ENCODE data around the gene GABRR1. TPM values are rescaled to one million over a fixed set of nuclear protein-coding genes. Genes with fewer than 3 reads are reported as not detected.

Gene GABRR1
- total RNA-seq, 1 donor from 2014 or later, result not detected

DNA sequence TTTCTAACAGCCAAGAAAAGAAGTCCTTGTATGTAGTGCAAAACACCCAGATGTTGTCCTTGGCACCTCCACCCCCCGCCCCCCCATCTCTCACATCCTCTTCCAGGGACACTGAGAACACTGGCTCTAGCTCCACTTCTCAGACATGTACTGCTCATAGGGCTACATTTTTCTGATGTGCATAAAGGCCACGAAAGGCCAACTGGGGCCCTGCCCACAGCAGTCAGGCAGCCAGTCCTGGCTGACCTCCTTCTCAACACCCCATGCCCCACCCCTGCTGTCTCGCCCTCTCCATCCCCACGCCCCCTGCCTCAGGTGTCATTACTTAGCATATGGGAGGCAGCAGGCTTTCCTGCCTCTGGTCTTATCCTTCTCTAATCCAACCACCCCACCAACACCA is 11.3 kb downstream of the GABRR1 start:
- Mint-ChIP-seq H3K27me3 (ENCODE audit: insufficient read depth) (no peaks in the 10 kb centered on the region), H3K36me3 (ENCODE audit: low read depth) (no peaks in the 10 kb centered on the region), H3K4me1 (ENCODE audit: low read depth) (no peaks in the 10 kb centered on the region), H3K4me3 (no peak overlapping the region), H3K27ac (no peak overlapping the region), H3K9me3 (no peaks in the 10 kb centered on the region)
- intact Hi-C loops (cut with micrococcal nuclease), result no loop called here
- DNase-seq (ENCODE audit: low spot score), result no peak

DNA sequence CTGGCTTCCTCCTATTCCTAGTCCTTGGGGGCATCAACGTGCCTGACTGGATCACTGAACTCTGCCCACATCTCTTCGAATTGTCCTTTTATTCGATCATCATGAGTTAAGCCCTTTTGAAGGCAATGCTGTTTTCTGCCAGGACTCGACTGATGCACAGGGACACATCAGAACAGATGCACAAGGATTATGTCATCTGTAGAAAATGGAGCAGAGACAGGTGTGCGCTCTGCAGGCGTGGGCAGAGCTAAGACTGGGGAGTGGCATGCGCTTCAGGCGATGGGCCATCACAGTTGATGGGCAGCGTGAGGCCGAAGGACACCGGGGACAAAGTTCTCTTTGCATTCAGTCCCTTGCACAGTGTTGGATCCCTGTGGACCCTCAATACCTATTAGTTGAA is 13.1 kb downstream of the GABRR1 start:
- Mint-ChIP-seq H3K36me3 (ENCODE audit: low read depth) (no peaks in the 10 kb centered on the region), H3K4me1 (ENCODE audit: low read depth) (no peaks in the 10 kb centered on the region), H3K9me3 (no peaks in the 10 kb centered on the region), H3K27me3 (ENCODE audit: insufficient read depth) (no peaks in the 10 kb centered on the region), H3K27ac (no peak overlapping the region), H3K4me3 (no peak overlapping the region)
- intact Hi-C loops (cut with micrococcal nuclease), result no loop called here
- DNase-seq (ENCODE audit: low spot score), result no peak

DNA sequence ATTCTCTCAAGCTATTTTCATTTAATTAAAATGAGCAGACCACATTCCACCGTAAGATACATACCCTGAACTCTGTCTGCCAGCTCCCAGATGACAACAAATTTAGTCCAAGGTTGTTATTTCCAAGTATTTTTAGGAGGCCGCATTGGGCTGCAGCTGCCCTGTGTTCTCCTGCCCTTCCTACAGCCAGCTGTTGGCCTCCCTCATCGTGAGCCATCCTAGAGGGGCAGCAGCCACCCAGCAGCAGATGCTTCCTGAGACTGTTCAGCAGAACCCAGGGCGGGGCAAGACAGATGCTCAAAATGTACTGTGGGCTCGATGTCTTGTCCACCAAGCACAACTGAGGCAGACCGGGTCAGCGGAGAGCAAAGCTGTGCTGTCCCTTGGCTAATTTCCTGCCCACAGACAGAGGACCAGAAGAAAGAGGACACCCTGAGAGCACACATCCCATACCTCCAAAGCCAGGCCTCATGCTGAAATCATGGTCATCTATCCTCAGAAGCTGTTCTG is 16.4 kb downstream of the GABRR1 start:
- H3K27ac Mint-ChIP-seq, result no peak overlapping the region
- peaks cover 1% of the 10 kb centered on the region for H3K27me3 Mint-ChIP-seq (ENCODE audit: insufficient read depth)
- no peaks in the 10 kb centered on the region for H3K4me1 Mint-ChIP-seq (ENCODE audit: low read depth)
- H3K36me3 Mint-ChIP-seq (ENCODE audit: low read depth), result no peaks in the 10 kb centered on the region
- H3K9me3 Mint-ChIP-seq, result no peaks in the 10 kb centered on the region
- no peak for DNase-seq (ENCODE audit: low spot score)
- H3K4me3 Mint-ChIP-seq, result no peak overlapping the region
- intact Hi-C loops (cut with micrococcal nuclease), result no loop called here

DNA sequence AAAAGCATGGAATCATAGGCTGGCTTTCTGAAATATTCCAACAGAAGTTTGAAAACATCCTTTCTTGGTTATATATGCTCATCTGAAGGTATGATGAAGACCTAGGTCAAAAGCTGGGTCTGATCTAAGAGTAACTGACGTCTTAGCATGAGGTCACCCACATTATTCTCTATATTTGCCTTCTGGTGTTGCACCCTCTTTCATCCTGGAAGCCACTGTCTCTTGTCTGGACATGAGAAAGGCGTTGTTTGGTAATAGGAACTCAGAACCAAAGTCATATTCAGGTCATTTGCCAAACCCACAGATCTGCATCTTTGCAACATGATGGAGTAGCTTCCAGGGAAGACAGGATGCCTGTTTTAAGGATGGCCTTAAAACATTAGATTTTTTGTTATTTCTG is 17.6 kb downstream of the GABRR1 start:
- Mint-ChIP-seq H3K36me3 (ENCODE audit: low read depth) (no peaks in the 10 kb centered on the region), H3K27me3 (ENCODE audit: insufficient read depth) (peaks cover 1% of the 10 kb centered on the region), H3K4me3 (no peak overlapping the region), H3K4me1 (ENCODE audit: low read depth) (no peaks in the 10 kb centered on the region), H3K27ac (no peak overlapping the region), H3K9me3 (peaks cover 5% of the 10 kb centered on the region)
- intact Hi-C loops (cut with micrococcal nuclease), result no loop called here
- DNase-seq (ENCODE audit: low spot score), result no peak

DNA sequence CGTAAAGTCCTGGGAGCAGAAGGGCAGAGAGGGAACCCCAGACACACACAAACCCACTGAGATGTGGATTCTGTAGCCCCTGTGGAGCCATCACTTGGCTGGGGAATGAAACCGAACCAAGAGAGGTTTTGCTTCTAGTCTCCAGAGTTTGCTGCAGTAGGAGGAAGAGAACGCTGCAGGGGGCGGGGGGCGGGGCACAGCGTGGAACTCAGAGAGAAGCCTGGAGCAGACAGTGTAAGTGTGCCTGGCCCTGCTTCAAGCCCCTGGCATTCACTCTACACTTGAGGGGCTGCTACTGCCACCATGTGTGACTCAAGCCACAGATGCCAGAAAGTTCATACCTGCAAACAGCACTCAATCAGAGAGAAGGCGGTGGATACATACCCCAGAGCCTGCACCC is 18.9 kb downstream of the GABRR1 start:
- Mint-ChIP-seq H3K4me1 (ENCODE audit: low read depth) (no peaks in the 10 kb centered on the region), H3K4me3 (no peak overlapping the region), H3K27me3 (ENCODE audit: insufficient read depth) (peaks cover 1% of the 10 kb centered on the region), H3K27ac (no peak overlapping the region), H3K9me3 (peaks cover 14% of the 10 kb centered on the region), H3K36me3 (ENCODE audit: low read depth) (no peaks in the 10 kb centered on the region)
- DNase-seq (ENCODE audit: low spot score), result no peak
- intact Hi-C loops (cut with micrococcal nuclease), result no loop called here

DNA sequence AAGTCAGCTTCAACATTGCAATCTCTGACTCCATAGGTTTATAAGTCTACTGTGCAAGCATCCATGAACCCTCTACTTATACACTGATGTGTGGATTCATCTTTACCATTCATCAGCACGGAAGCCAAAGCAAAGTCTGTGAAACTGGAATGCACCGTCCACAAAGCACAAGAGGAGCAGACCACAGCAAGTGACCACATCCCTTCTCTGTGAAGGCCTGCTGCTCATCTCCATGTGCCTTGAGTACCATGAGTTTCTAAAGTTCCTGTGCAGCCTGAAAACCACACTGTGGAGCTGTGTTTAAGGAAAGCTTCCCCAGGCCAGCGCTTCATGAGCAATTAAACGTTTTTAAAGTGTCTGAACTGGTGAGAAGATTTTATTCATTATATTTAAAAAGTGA is 20.0 kb downstream of the GABRR1 start:
- intact Hi-C loops (cut with micrococcal nuclease), result no loop called here
- peaks cover 14% of the 10 kb centered on the region for H3K9me3 Mint-ChIP-seq
- no peak overlapping the region for H3K27ac Mint-ChIP-seq
- no peak for DNase-seq (ENCODE audit: low spot score)
- peaks cover 1% of the 10 kb centered on the region for H3K27me3 Mint-ChIP-seq (ENCODE audit: insufficient read depth)
- H3K36me3 Mint-ChIP-seq (ENCODE audit: low read depth), result no peaks in the 10 kb centered on the region
- H3K4me3 Mint-ChIP-seq, result no peak overlapping the region
- H3K4me1 Mint-ChIP-seq (ENCODE audit: low read depth), result no peaks in the 10 kb centered on the region

DNA sequence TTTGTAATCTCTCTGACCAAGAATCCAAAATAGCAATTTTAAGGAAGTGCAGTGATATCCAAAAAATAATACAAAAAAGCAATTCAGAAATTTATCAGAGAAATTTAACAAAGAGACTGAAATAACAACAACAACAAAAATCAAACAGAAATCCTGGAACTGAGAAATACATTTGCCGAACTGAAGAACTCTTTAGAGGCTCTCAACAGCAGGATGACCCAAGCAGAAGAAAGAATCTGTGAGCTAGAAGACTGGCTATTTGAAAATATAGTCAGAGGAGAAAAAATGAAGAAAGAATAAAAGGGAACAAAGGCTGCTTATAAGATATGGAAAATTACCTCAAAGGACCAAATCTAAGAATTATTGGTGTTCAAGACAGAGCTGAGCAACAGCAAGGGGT is 22.6 kb downstream of the GABRR1 start:
- no peak overlapping the region for H3K4me3 Mint-ChIP-seq
- intact Hi-C loops (cut with micrococcal nuclease), result no loop called here
- DNase-seq (ENCODE audit: low spot score), result no peak

DNA sequence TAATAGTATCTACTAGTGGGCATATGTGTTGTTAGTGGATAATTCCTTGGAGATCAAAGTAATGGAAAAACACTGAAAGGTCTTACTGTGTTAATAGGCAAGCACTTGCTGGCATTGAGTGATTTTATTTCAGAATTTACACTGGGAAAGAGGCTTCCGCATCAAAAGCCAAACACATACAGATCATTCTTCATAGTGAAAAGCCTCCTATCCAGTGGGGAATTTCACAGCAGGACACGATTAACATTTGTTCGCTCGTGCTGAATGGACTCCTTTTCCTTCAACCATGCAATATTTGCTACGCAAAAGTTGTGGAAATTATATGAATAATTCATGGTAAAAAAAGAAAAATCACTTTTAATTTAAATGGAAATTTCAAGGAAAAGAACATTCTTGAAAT is 26.4 kb downstream of the GABRR1 start:
- intact Hi-C loops (cut with micrococcal nuclease), result no loop called here
- H3K9me3 Mint-ChIP-seq, result peaks cover 14% of the 10 kb centered on the region
- DNase-seq (ENCODE audit: low spot score), result no peak
- H3K36me3 Mint-ChIP-seq (ENCODE audit: low read depth), result no peaks in the 10 kb centered on the region
- peaks cover 1% of the 10 kb centered on the region for H3K27me3 Mint-ChIP-seq (ENCODE audit: insufficient read depth)
- no peak overlapping the region for H3K4me3 Mint-ChIP-seq
- H3K27ac Mint-ChIP-seq, result no peak overlapping the region
- H3K4me1 Mint-ChIP-seq (ENCODE audit: low read depth), result no peaks in the 10 kb centered on the region

More for the DNA sequence above, 22.6 kb downstream of the GABRR1 start:
- Mint-ChIP-seq H3K9me3 (peaks cover 14% of the 10 kb centered on the region), H3K27ac (no peak overlapping the region), H3K27me3 (ENCODE audit: insufficient read depth) (peaks cover 1% of the 10 kb centered on the region), H3K4me1 (ENCODE audit: low read depth) (no peaks in the 10 kb centered on the region), H3K36me3 (ENCODE audit: low read depth) (no peaks in the 10 kb centered on the region)

DNA sequence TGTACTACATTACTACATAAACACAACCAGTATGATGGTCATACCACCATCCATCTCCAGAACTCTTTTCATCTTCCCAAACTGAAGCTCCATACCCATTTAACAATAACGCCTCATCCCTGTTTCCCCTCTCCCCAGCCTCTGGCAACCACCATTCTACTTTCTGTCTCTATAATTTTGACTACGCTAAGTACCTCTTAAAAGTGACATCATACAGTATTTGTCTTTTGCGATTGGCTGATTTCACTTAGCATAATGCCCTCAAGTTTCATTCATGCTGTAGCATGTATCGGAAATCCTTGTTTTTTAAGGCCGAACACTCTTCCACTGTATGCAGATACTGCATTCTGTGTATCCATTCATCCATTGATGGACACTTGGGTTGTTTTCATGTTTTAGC is 29.7 kb downstream of the GABRR1 start:
- Mint-ChIP-seq H3K9me3 (no peaks in the 10 kb centered on the region), H3K27me3 (ENCODE audit: insufficient read depth) (peaks cover 6% of the 10 kb centered on the region)

DNA sequence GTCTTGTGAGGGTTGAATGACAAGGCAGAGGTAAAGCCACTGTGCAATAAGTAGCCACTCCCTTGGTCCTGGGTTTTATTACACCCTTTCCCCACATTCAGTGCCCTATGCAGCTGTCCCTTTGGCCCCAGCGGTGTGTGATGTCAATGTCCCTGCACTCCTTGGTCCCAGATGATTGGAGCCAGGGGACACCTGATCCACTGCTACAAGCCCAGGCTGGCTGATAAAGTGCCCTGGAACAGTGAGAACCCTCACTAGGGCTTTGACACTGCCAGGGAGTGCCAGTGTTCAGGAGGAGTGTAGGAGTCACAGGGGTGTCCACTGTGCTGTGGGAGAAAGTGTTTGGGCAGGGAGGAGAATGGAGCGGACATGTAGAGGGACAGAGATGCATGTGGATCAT is 30.4 kb downstream of the GABRR1 start:
- Mint-ChIP-seq H3K36me3 (ENCODE audit: low read depth) (no peaks in the 10 kb centered on the region), H3K4me3 (no peak overlapping the region), H3K27me3 (ENCODE audit: insufficient read depth) (peaks cover 7% of the 10 kb centered on the region), H3K4me1 (ENCODE audit: low read depth) (no peaks in the 10 kb centered on the region), H3K9me3 (no peaks in the 10 kb centered on the region), H3K27ac (peak overlapping the region; percentile 58)
- DNase-seq (ENCODE audit: low spot score), result no peak
- intact Hi-C loops (cut with micrococcal nuclease), result no loop called here

More for the DNA sequence above, 29.7 kb downstream of the GABRR1 start:
- Mint-ChIP-seq H3K27ac (no peak overlapping the region), H3K4me3 (no peak overlapping the region), H3K4me1 (ENCODE audit: low read depth) (no peaks in the 10 kb centered on the region), H3K36me3 (ENCODE audit: low read depth) (no peaks in the 10 kb centered on the region)
- no peak for DNase-seq (ENCODE audit: low spot score)
- intact Hi-C loops (cut with micrococcal nuclease), result no loop called here

DNA sequence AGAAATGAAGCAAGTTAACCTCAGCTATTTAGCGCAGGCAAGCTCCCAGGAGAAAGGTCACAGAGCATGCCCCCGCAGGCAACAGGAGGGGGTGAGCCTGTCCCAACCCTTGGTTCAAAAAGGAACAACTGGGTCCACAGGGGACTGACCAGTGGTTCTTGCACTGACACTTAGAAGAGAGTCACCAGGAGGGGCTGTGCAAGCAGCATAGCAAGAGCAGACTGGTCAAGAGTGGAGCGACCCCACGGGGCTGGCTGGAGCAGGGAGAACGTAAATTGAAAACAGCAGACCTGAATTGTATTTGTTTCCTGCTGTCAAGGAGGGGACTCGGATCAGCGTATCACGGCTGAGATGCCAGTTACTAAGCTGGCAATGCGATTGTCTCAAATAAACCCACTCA is 32.8 kb downstream of the GABRR1 start:
- H3K27me3 Mint-ChIP-seq (ENCODE audit: insufficient read depth), result peaks cover 8% of the 10 kb centered on the region
- intact Hi-C loops (cut with micrococcal nuclease), result no loop called here

DNA sequence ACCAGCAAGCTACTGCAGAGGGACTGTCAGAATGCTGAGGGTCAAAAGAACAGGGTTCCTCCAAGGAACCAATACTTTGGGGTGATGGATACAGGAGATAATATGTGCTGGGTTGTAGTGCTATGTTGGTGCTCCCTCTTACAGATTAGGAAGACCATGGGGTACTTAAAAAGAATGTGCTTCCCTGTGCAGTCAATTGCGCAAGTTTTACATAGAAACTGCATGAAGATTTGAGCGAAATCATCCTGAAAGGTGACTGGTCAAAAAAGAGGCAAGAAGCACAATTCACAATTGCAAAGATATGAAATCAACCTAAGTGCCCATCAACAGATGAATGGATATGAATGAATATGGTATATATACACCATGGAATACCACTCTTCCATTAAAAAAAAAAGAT is 33.9 kb downstream of the GABRR1 start:
- DNase-seq (ENCODE audit: low spot score), result no peak
- Mint-ChIP-seq H3K36me3 (ENCODE audit: low read depth) (no peaks in the 10 kb centered on the region), H3K4me3 (no peak overlapping the region), H3K4me1 (ENCODE audit: low read depth) (no peaks in the 10 kb centered on the region), H3K9me3 (no peaks in the 10 kb centered on the region), H3K27ac (no peak overlapping the region), H3K27me3 (ENCODE audit: insufficient read depth) (peaks cover 8% of the 10 kb centered on the region)
- intact Hi-C loops (cut with micrococcal nuclease), result no loop called here

More for the DNA sequence above, 32.8 kb downstream of the GABRR1 start:
- no peak for DNase-seq (ENCODE audit: low spot score)
- no peaks in the 10 kb centered on the region for H3K4me1 Mint-ChIP-seq (ENCODE audit: low read depth)
- H3K4me3 Mint-ChIP-seq, result no peak overlapping the region
- no peaks in the 10 kb centered on the region for H3K9me3 Mint-ChIP-seq
- no peak overlapping the region for H3K27ac Mint-ChIP-seq
- no peaks in the 10 kb centered on the region for H3K36me3 Mint-ChIP-seq (ENCODE audit: low read depth)

DNA sequence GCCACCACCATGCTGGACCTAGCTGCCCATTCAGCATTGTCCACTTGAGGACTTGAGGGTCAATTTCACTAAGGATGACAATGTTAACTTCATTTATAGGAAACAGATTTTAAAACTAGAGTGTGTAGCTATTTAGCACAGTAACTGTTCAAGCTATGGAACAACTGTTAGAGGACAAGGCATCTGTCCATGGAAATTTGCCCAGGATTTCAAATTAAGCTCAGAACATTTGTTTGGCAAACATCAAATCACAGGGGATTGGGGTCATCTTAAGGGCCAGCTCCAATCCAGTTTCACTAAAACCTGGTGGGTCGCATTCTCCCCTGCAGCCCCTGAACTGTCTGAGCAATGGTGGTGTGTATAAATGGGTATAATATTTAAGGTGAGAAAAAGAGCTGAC is 36.2 kb downstream of the GABRR1 start:
- peaks cover 7% of the 10 kb centered on the region for H3K27me3 Mint-ChIP-seq (ENCODE audit: insufficient read depth)
- no peak overlapping the region for H3K4me3 Mint-ChIP-seq
- intact Hi-C loops (cut with micrococcal nuclease), result no loop called here
- H3K9me3 Mint-ChIP-seq, result no peaks in the 10 kb centered on the region
- no peaks in the 10 kb centered on the region for H3K4me1 Mint-ChIP-seq (ENCODE audit: low read depth)
- no peaks in the 10 kb centered on the region for H3K36me3 Mint-ChIP-seq (ENCODE audit: low read depth)
- no peak overlapping the region for H3K27ac Mint-ChIP-seq
- DNase-seq (ENCODE audit: low spot score), result no peak

DNA sequence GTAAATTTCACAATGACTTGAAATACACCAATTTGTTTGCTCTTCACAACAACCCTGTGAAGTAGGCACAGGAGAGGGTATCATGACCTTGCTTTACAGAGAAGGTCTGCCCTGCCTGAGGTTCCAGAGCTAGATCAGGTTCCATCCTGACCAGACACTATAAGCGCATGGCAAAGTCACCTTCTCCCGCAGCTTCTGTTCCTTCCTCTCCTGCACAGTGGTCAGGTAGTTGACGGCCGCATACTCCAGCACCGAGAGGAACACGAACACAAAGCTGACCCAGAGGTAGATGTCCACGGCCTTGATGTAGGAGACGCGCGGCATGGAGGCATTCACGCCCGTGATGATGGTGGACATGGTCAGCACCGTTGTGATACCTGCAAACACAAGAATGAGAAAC is 37.0 kb downstream of the GABRR1 start:
- no peak overlapping the region for H3K27ac Mint-ChIP-seq
- no peaks in the 10 kb centered on the region for H3K4me1 Mint-ChIP-seq (ENCODE audit: low read depth)
- no peaks in the 10 kb centered on the region for H3K9me3 Mint-ChIP-seq
- H3K27me3 Mint-ChIP-seq (ENCODE audit: insufficient read depth), result peaks cover 5% of the 10 kb centered on the region
- H3K36me3 Mint-ChIP-seq (ENCODE audit: low read depth), result no peaks in the 10 kb centered on the region
- no peak overlapping the region for H3K4me3 Mint-ChIP-seq
- no peak for DNase-seq (ENCODE audit: low spot score)
- intact Hi-C loops (cut with micrococcal nuclease), result no loop called here
